ENCODE data around the gene ZBTB8OS. TPM values are rescaled to one million over a fixed set of nuclear protein-coding genes. Genes with fewer than 3 reads are reported as not detected.
"Not testable (repeated sequence)": the region's sequence is repeated elsewhere in the genome, so short reads cannot be mapped to it uniquely, and the experiment has no call there.

ZBTB8OS gene
- total and polyA plus RNA-seq, 8 donors = 36.0 to 45.0 (median 38.3) TPM

DNA sequence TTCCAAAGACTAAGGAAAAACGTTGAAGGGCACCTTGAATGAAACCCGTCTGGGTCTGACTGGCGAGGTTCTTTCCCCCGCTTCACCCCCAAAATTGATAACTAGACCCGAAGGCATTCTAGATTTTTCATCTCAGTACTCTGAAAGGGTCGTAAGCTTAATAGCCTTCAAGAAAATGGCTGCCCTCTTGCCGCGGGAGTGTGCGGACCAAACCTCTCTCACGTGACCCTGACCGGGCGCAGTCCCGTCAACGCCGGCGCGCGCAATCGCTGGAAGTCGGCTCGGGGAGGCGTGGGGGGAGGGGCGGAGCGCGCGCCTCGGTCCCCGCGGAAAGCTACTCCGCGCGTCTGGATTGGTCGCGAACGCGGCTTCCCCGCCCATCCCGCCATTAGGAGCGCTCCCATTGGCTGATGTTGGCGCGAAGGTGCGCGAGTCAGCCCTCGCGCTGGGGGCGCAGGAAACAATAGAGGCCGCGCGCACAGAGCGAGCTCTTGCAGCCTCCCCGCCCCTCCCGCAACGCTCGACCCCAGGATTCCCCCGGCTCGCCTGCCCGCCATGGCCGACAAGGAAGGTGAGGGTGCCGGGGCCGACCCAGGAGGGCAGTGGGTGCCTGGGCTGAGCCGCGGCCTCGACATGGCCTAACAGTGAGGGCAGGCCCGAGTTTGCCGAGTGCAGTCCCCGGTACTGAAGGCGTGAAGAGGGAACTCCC, 556 bp upstream of the ZBTB8OS start, which contains the start of gene RBBP4:
TSS of gene RBBP4 (plus strand) at position 457 of the 709 bp plus-strand sequence. CDS start at position 556, 99 bp downstream.
- no peaks in the 10 kb centered on the region for H3K9me3 ChIP-seq
- ATAC-seq (peak; percentile 96), DNase-seq (peak; percentile 97 to 99 (median 98))
- H3K4me1 ChIP-seq = peaks cover 32 to 70% of the 10 kb centered on the region in 2 donors
- intact Hi-C loops (cut with DNase I) = no loop called here
- peak within 1 kb of the TSS; percentile 84 to 85 for H3K4me3 ChIP-seq
- peak within 1 kb of the TSS; percentile 99 for H3K27ac ChIP-seq
- no peaks in the 10 kb centered on the region for H3K27me3 ChIP-seq
- TF ChIP-seq, protein P1, sequence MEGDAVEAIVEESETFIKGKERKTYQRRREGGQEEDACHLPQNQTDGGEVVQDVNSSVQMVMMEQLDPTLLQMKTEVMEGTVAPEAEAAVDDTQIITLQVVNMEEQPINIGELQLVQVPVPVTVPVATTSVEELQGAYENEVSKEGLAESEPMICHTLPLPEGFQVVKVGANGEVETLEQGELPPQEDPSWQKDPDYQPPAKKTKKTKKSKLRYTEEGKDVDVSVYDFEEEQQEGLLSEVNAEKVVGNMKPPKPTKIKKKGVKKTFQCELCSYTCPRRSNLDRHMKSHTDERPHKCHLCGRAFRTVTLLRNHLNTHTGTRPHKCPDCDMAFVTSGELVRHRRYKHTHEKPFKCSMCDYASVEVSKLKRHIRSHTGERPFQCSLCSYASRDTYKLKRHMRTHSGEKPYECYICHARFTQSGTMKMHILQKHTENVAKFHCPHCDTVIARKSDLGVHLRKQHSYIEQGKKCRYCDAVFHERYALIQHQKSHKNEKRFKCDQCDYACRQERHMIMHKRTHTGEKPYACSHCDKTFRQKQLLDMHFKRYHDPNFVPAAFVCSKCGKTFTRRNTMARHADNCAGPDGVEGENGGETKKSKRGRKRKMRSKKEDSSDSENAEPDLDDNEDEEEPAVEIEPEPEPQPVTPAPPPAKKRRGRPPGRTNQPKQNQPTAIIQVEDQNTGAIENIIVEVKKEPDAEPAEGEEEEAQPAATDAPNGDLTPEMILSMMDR (IDR thresholded peaks at IDR 0.05) = no peak
- peaks cover 0 to 34% of the 10 kb centered on the region in 2 donors for H3K36me3 ChIP-seq

DNA sequence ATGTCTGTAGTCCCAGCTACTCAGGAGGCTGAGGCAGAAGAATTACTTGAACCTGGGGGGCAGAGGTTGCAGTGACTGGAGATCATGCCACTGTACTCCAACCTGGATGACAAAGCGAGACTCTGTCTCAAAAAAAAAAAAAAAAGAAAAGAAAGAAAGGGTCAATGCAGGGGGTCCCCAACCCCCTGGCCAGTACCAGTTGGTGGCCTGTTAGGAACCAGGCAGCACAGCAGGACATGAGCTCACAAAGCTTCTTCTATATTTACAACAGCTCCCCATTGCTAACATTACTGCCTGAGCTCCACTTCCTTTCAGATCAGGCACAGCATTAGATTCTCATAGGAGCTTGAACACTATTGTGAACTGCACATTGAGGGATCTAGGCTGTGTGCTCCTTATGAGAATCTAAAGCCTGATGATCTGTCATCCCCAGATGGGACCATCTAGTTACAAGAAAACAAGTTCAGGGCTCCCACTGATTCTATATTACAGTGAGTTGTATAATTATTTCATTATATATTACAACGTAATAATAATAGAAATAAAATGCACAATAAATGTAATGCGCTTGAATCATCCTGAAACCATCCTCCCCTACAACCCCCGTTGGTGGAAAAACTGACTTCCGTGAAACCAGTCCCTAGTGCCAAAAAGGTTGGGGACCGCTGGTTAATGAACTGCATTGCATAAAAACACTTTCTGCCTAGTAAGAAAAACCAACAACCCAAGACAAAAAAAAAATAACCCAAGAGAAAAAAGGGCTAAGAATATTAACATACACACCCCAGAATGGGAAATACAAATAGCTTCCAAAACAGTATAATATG, 2.8 kb downstream of the ZBTB8OS start:
- DNase-seq = no peak
- Histone ChIP-seq H3K27ac (no peak overlapping the region), H3K4me1 (peaks cover 12 to 36% of the 10 kb centered on the region in 2 donors), H3K4me3 (no peak overlapping the region), H3K27me3 (no peaks in the 10 kb centered on the region), H3K36me3 (peaks cover 0 to 12% of the 10 kb centered on the region in 2 donors), H3K9me3 (no peaks in the 10 kb centered on the region)
- no peak for ATAC-seq
- TF ChIP-seq, protein P1 (IDR thresholded peaks at IDR 0.05) = no peak
- intact Hi-C loops (cut with DNase I) = no loop called here

DNA sequence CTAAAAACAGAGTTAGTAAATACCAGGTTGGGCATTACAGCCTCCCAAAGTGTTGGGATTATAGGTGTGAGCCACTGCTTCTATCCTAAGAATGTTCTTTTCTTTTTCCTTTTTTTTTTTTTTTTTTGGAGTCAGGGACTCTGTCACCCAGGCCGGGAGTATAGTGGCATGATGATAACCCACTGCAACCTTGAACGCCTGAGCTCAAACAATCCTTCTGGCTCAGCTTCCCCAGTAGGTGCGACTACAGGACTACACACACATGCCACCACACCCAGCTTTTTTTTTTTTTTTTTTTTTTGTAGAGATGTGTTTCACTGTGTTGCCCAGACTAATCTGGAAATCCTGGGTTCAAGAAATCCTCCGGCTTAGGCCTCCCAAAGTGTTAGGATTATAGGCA, 5.9 kb downstream of the ZBTB8OS start:
- H3K36me3 ChIP-seq = peaks cover 0 to 8% of the 10 kb centered on the region in 2 donors
- TF ChIP-seq, protein P1 (IDR thresholded peaks at IDR 0.05) = no peak
- ATAC-seq (no peak), DNase-seq (no peak)
- H3K4me1 ChIP-seq = peaks cover 4 to 22% of the 10 kb centered on the region in 2 donors
- H3K9me3 ChIP-seq = no peaks in the 10 kb centered on the region
- intact Hi-C loops (cut with DNase I) = no loop called here
- H3K27me3 ChIP-seq = no peaks in the 10 kb centered on the region
- H3K4me3 ChIP-seq = no peak overlapping the region
- no peak overlapping the region for H3K27ac ChIP-seq

DNA sequence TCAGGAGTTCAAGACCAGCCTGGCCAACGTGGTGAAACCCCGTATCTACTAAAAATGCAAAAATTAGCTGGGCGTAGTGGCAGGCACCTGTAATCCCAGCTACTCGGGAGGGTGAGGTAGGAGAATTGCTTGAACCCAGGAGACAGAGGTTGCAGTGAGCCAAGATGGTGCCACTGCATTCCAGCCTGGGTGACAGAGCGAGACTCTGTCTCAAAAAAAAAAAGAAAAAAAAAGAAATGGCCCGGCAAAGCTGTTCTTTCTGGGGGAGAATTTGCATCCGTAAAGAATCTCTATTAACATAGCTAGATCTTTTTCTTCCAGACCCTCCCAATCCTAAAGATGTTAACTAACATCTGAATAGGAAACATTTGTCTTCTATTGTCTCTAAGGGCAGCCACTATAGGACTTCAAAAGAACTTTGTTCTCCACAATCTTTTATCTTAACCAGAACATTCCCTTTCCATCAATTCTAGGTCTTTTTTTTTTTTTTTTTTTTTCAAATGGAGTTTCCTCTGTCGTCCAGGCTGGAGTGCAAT, 8.0 kb downstream of the ZBTB8OS start:
- intact Hi-C loops (cut with DNase I) = not testable (repeated sequence)

DNA sequence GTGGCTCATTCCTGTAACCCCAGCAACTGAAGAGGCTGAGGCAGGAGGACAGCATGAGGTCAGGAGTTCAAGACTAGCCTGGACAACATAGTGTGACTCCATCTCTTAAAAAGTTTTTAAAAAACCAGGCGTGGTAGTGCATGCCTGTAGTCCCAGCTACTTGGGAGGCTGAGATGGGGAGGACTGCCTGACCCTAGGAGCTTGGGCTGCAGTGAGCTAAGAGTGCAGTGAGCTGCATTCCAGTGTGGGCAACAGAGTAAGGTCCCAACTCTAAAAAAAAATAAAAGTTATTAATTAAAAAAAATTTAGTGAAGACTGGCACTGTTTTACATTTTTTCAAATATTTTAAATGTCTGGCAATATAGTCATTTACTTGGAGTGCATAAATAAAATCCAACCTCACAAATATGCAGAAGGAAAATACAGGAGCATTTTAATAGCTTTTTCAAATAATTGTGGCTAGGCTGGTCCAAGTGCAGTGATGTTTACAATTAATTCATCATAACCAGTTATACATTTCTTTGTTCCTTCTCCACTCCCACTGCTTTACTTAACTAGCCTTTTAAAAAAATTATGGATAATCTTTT, 10.8 kb downstream of the ZBTB8OS start:
- intact Hi-C loops (cut with DNase I) = no loop called here

More for the DNA sequence above, 8.0 kb downstream of the ZBTB8OS start:
- H3K27ac ChIP-seq, ATAC-seq, DNase-seq, H3K27me3 ChIP-seq, H3K4me3 ChIP-seq, H3K9me3 ChIP-seq: not testable (repeated sequence)
- Histone ChIP-seq H3K4me1 (peaks cover 0 to 13% of the 10 kb centered on the region in 2 donors), H3K36me3 (peaks cover 0 to 15% of the 10 kb centered on the region in 2 donors)

More for the DNA sequence above, 10.8 kb downstream of the ZBTB8OS start:
- Histone ChIP-seq H3K27ac (no peak overlapping the region), H3K4me1 (peaks cover 0 to 23% of the 10 kb centered on the region in 2 donors), H3K9me3 (no peaks in the 10 kb centered on the region), H3K36me3 (peaks cover 0 to 8% of the 10 kb centered on the region in 2 donors), H3K4me3 (no peak overlapping the region), H3K27me3 (no peaks in the 10 kb centered on the region)
- TF ChIP-seq, protein P1 (IDR thresholded peaks at IDR 0.05) = no peak
- DNase-seq = no peak
- no peak for ATAC-seq

All from left lung (tissue), 10 donors.